Gastrocnemius medialis (tissue), 4 donors: Measurements from ENCODE around the gene TVP23C. TPM values are rescaled to one million over a fixed set of nuclear protein-coding genes. Genes with fewer than 3 reads are reported as not detected.

Experiments used
- ATAC-seq, 2 donors: fragments of 150-250 bp; one replicate each; pipeline ENCODE4 v1.9.1; 2016
- DNase-seq, 2 donors: peaks; one replicate each; pipeline ENCODE4 v3.0.0-alpha.2; 2019
- H3K27ac ChIP-seq, 4 donors: fragments of 200-600 bp; sonication (generic); 1 replicate in 1 of 4; 2 replicates in 3 of 4; pipeline ENCODE4 v1.5.1; 2016 to 2018; ENCODE audit warnings: mild to moderate bottlenecking in 2 of 4, moderate library complexity in 1 of 4
- H3K27me3 ChIP-seq, 3 donors: fragments of 200-600 bp; sonication (generic) in 2 of 3; 1 replicate in 1 of 3; 2 replicates in 2 of 3; pipeline versions ENCODE4 v1.5.1 to v1.6.0; 2016 to 2019; ENCODE audit warnings: mild to moderate bottlenecking in 1 of 3, moderate library complexity in 1 of 3
- H3K36me3 ChIP-seq, 2 donors: fragments of 200-600 bp; sonication (generic) in 1 of 2; one replicate each; pipeline ENCODE4 v1.5.1; 2017 to 2018
- H3K4me1 ChIP-seq, 2 donors: fragments of 200-600 bp; sonication (generic) in 1 of 2; one replicate each; pipeline ENCODE4 v1.5.1; 2016 to 2017; ENCODE audit warnings: mild to moderate bottlenecking in 2 of 2
- H3K4me3 ChIP-seq, 4 donors: fragments of 200-600 bp; sonication (generic) in 3 of 4; 1 replicate in 1 of 4; 2 replicates in 3 of 4; pipeline ENCODE4 v1.5.1; 2016 to 2019; ENCODE audit warnings: mild to moderate bottlenecking in 2 of 4
- H3K9me3 ChIP-seq, 3 donors: fragments of 200-600 bp; sonication (generic) in 2 of 3; 1 replicate in 1 of 3; 2 replicates in 2 of 3; pipeline ENCODE4 v1.5.1; 2016 to 2019
- POLR2A ChIP-seq, 2 donors: fragments of 450-650 bp; IDR thresholded peaks; one replicate each; pipeline ENCODE4 v1.6.1; 2017; ENCODE audit warnings: antibody characterized with exemption in 2 of 2, mild to moderate bottlenecking in 2 of 2, moderate library complexity in 2 of 2
- in situ Hi-C, 4 donors: fragments of 200-750 bp; cut with MboI; loops; one replicate each; pipeline versions ENCODE4 v1.15.0 to v1.8.0; 2017; ENCODE audit warnings: low sequenced_read_pairs in 4 of 4
- intact Hi-C: fragments of 100-400 bp; cut with DNase I; formaldehyde crosslinking; loops from one replicate; pipeline ENCODE4 v1.15.1; 2023; ENCODE audit warnings: low total_unique reads
- total RNA-seq, 4 donors: library from RNA; depleted of rRNA; stranded (reverse); fragments of >200 nt; gene quantifications; one replicate each; pipeline versions ENCODE4 v1.1.0 to v1.2.3, GENCODE V29; 2016
- TF ChIP-seq, protein P1 (sequence below), 5 experiments: fragments of 450-650 bp in 3 of 5; fragments of 200-600 bp in 2 of 5; sonication (generic) in 2 of 5; IDR thresholded peaks in 4 of 5; conservative IDR thresholded peaks in 1 of 5; 1 replicate in 4 of 5; 2 replicates in 1 of 5; pipeline ENCODE4 v1.5.1; 2016 to 2019; ENCODE audit warnings: antibody characterized with exemption in 5 of 5, mild to moderate bottlenecking in 3 of 5, moderate library complexity in 3 of 5

Gene TVP23C
- total RNA-seq, 4 donors from 2014 or later, result 1.2 to 4.2 (median 1.7) TPM; not detected in 1

DNA sequence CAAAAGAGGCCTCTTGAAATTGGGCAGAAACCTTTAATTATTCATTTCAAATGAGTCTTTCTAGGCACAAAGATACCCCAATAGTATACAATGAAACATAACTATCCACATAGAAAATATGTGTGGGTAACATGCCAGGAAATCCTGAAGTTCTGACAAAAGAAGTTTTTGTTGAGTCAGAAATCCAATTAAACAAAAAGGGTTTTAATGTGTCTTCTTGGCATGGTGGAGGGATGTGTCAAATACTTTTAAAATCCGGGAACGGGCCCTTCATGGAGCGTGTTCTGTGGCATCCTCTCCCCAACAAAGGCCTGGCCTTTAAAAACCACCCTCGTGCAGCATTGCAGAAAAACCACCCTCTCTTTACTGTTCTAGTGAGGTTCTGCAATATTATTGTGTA is 110.0 kb downstream of the TVP23C start:
- Histone ChIP-seq H3K27ac (peak overlapping the region in 2 of 4 donors; percentile 90 to 91), H3K36me3 (no peaks in the 10 kb centered on the region), H3K4me1 (peaks cover 30 to 34% of the 10 kb centered on the region in 2 donors), H3K27me3 (no peaks in the 10 kb centered on the region), H3K4me3 (no peak overlapping the region), H3K9me3 (no peaks in the 10 kb centered on the region)
- intact Hi-C loops, result no loop called here
- TF ChIP-seq, protein P1, sequence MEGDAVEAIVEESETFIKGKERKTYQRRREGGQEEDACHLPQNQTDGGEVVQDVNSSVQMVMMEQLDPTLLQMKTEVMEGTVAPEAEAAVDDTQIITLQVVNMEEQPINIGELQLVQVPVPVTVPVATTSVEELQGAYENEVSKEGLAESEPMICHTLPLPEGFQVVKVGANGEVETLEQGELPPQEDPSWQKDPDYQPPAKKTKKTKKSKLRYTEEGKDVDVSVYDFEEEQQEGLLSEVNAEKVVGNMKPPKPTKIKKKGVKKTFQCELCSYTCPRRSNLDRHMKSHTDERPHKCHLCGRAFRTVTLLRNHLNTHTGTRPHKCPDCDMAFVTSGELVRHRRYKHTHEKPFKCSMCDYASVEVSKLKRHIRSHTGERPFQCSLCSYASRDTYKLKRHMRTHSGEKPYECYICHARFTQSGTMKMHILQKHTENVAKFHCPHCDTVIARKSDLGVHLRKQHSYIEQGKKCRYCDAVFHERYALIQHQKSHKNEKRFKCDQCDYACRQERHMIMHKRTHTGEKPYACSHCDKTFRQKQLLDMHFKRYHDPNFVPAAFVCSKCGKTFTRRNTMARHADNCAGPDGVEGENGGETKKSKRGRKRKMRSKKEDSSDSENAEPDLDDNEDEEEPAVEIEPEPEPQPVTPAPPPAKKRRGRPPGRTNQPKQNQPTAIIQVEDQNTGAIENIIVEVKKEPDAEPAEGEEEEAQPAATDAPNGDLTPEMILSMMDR (IDR thresholded peaks at IDR 0.05 in 4 of 5, conservative IDR thresholded peaks at IDR 0.05 in 1 of 5), result no peak
- no peak for TF ChIP-seq POLR2A (IDR thresholded peaks at IDR 0.05)
- ATAC-seq, result no peak
- DNase-seq, result no peak
- in situ Hi-C loops, result no loop called here

DNA sequence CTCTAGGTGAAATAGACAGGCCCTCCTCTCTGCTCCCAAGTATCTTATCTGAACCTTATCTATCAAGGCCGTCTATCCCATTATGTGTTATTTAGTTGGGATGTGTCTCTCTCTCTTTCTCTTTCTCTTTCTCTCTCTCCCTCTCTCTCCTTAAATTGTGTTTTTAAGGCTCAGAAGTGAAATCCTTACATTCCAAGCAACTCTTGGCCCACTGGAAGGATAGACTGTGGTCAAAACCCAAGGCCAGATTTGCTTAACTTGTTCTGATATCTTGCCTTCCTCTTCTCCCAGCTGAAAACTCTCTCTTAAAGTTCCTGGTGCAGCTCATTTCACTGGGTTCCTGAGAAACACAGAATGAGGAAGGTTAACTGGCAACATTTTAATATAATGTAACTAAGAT is 110.5 kb downstream of the TVP23C start:
- H3K27ac ChIP-seq, result peak overlapping the region in 2 of 4 donors; percentile 5 to 10
- intact Hi-C loops, result no loop called here
- H3K27me3 ChIP-seq, result no peaks in the 10 kb centered on the region
- DNase-seq (no peak), ATAC-seq (no peak)
- H3K36me3 ChIP-seq, result no peaks in the 10 kb centered on the region
- H3K4me1 ChIP-seq, result peaks cover 29 to 34% of the 10 kb centered on the region in 2 donors
- H3K4me3 ChIP-seq, result no peak overlapping the region
- in situ Hi-C loops, result no loop called here
- TF ChIP-seq POLR2A (IDR thresholded peaks at IDR 0.05), result no peak
- TF ChIP-seq, protein P1 (IDR thresholded peaks at IDR 0.05 in 4 of 5, conservative IDR thresholded peaks at IDR 0.05 in 1 of 5), result no peak
- H3K9me3 ChIP-seq, result no peaks in the 10 kb centered on the region

Other genes starting within 250 kb of the TVP23C start
- gene TEKT3, start 221.9 kb downstream of the TVP23C start, total RNA-seq, result not detected
- gene CDRT4, start 95.9 kb downstream of the TVP23C start, total RNA-seq, result 1 to 10 TPM in 2 of 4 donors, under 1 TPM in 2; 0.66 to 2.0 (median 1.00) TPM
- 1 to 10 TPM; 1.1 to 2.7 (median 1.5) TPM for gene FBXW10B, start 56.2 kb upstream of the TVP23C start, total RNA-seq
- gene TRIM16, start 120.8 kb upstream of the TVP23C start, total RNA-seq, result 10 to 100 TPM; 14.0 to 33.0 (median 21.2) TPM
- 10 to 100 TPM in 1 of 4 donors, 1 to 10 TPM in 3; 3.3 to 10.2 (median 6.0) TPM for gene ZNF286A, start 136.3 kb upstream of the TVP23C start, total RNA-seq
- under 1 TPM in 2 of 4 donors, not detected in 2; 0.13 to 0.25 TPM for gene TBC1D26, start 168.8 kb upstream of the TVP23C start, total RNA-seq